Inflammatory macrophage treated with lipopolysaccharide for 1 hour (primary cell): ENCODE results near the gene MTA3.

ENCODE experiments used
- DNase-seq, 2 donors: peaks; one replicate each; pipeline ENCODE4 v3.0.0-alpha.2; 2020 to 2022

Gene MTA3

DNA sequence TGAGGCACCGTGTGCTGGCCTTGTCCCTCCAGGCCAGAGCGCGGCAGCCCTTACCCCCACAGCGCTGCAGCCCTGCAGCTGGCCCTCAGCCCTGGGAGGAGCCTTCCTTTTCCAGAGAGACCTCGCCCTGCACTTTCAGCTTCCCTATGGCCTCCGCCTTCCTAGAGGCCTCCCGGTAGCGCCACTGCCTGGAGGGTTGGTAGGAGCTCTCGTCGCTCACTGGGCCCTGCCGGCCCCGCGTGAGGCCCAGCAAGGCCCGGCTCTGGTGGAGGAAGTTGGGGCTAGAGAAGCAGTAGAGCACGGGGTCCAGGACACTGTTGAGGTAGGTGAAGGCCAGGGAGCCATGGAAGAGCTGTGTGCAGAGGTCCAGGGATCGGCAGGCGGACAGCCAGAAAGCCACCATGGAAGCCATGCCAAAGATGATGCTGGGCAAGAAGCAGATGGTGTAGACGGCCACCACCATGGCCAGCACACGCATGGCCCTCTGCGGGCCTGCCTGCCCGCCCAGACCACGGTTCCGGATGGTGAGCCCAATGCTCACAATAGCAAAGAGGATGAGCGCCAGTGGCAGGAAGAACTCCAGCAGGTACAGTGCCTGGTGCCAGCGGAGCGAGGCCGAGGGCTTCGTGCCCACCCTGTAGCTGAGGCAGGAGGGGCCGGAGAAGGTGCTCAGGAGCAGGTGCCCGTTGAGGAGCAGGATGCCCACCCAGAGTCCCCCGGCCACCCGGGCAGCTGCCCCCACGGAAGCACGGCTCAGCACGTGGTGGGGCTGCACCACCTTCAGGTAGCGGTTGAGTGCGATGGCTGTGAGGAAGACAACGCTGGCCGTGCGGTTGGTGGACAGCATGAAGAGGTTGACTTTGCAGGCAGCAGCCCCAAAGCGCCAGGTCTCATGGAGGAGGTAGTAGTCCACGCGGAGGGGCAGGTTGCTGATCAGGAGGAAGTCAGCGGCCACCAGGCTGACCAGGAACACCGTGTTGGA lies 194.7 kb downstream of the MTA3 start:
- no peak for DNase-seq

DNA sequence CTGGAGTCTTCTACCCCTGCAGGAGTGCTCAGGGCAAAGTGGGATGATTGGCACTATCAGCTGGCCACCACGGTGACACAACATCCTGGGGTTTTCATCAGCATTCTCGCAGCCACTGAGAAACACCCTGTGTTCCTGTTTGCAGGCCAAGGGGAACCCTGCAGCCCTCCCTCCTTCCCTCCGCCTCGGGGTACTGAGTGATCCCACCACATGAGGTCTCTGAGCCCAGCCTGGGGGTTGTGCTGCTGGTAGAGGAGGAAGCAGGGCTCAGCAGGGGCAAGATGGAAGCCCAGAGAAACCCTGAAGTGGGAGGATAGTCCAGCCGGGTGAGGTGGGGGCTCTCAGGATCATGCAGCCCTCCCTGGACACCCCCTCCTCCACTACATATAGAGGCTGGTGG lies 195.7 kb downstream of the MTA3 start, which contains the start of gene OXER1:
Gene OXER1 (minus strand): TSS at position 40 of the 400 bp plus-strand sequence. CDS start 73 bp downstream, outside the sequence.
- peak; percentile 58 to 87 for DNase-seq

DNA sequence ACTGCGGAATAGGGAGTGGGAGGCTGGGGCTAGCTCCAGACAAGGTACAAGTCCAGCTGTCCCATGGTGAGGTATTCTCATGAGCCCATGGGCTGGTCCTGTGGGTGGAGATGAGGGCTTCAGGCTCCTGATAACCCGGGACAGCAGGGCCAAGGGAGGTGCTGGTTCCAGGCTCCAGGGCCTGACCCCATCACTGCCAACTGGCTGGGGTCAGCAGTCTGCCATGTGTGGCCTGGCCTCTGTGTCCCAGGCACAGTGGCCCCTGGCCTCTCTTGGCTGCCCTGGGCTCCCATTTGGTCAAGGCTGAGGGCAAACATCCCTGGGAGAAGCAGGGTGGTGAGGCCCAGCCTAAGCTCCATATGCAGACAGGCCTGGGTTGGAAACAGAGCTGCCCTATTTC lies 196.5 kb downstream of the MTA3 start:
- no peak for DNase-seq

DNA sequence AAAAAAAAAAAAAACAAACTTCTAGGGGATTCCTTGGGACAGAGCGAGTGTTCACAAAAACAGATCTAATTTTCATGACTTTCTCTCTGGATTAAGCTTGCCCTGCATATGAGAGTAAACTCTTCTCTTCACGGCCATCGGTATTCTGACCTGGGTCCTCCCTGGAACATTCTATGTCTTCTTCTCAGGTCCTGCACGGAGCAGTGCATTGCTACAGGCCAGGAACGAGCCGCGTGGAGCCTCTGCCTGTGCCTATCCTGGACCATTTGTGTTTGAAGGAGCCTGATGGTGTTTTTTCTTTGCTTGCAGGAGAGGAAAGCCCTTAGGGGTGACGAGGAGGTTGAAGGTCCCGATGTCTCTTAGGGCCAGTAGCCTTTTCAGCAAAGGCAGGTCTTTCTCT lies 197.3 kb downstream of the MTA3 start:
- DNase-seq: no peak

DNA sequence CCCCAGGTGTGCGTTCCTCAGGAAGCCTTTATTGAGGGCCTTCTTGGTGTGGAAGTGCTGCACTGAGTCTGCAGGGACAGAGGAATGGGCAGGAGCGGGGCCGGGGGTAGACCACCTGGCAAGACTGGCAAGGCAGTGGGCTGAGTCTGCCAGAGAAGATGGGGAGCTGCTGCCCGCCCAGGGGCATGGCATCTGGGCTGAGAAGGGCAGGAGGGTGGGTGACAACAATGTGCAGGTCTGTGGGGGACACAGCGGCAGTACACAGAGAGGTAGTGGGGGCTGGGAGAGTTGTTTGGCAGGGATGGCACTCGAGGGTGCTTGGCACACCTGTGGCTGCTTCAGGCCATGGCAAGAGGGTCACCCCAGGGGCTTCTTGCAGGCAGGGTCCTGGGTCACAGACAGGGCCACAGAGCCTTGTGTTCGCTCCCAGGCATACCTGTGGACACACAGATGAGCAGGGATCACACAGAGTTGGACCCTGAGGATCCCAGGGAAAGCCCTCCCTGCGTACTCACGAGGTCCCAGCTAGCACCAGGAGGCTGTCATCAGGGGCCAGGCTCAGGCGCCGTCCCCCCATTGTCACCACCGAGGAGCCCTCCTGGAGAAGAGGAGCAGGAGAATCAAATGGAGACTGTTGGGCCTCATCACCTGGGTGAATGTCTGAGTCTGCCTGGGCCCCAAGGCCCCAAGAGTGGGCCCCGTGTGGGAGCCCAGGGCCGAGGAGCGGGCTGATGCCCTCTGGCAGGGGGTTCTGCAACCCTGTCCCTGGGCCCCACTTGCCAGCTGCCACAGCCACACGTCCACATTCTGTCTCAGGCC lies 198.9 kb downstream of the MTA3 start:
- no peak for DNase-seq

DNA sequence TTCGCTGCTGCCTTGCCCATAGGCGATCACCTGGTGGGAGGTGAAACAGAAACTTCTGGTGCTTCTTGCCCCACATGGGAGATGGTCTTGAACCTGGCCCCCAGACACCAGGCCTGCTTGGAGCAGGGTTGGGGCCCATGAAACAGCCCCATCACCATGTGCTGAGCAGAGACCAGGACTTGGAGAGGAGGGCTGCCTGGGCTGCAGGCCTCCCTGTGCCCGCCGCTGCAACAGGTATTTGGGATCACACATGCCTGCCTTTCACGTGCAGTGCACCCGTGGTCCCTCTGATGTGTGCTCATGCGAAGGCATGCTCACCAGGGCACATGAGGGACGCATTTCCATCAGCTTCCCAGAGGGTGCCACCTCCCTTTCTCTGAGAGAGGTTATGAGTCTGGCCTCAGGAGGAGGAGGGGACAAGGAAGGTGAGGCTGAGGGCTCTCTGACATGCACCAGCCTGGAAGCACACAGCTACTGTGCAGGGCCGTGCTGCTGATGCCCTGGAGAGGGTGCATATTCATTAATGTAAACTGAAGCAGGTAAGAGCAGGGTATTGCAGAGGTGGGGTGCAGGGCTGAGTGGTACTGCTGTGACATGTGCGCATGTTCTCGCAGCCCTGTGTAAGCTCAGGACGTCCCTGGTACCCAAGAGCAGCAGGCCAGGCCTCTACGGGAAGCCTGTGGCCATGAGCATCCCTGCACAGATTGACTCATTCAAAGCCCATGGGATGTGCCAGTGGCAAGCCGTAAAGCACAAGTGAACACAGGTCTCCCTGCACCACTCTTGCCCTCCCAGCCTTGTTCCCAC lies 199.7 kb downstream of the MTA3 start:
- no peak for DNase-seq

DNA sequence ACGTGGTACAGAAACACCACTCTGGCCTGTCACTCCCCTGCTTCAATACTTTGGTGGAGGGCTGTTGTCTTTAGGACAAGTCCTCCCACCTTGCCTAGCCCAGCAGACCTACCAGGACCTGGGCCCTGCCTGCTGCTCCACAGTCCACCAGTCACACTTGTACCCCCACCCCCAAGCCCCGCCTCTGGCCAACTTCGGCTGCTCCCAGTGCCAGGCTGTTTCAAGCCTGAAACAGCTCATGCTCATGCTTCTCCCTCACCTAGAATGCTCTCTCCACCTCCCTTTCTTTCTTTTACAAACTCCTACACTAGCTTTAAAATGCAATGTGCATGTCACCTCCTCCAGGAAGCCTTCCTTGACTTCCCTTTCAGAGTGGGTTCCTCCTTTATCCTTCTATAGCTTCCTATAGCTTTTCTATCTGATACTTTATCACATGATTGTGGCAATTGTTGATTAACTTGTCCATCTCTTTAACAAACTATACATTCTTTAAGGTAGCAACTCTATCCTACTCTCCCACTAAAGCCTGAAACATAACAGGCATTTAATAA lies 200.3 kb downstream of the MTA3 start:
- no peak for DNase-seq

DNA sequence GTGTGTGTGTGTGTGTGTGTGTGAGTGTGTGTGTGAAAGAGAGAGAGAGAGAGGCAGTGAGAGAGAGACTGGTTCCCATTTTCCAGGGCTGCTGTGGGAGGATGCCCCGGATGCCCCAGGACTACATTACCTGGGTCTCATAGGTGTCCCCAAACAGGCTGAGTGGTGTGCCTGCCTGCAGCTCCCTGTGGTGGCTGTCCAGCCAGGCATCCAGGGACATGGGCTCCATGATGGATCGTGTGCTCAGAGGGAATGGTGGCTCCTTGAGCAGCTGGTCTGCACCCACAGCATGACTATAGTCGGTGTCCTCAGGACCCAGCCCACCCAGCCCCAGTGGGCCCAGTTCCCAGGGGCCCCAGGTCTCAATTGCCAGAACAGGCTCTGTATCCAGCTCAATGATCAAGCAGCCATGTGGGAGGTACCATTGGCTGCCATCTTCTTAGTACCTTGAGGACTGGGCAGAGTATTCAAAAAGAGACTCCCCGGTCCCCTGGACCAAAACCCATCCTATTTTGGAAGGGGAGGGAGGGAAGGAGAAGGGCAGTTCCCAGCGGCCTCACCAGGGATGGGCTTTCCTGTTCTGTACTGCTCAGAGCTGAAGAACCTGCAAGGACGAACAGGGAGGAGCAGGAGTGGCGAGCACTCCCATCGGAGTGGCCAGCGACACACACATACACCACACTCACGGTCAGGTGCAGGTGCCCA lies 201.3 kb downstream of the MTA3 start:
- no peak for DNase-seq

DNA sequence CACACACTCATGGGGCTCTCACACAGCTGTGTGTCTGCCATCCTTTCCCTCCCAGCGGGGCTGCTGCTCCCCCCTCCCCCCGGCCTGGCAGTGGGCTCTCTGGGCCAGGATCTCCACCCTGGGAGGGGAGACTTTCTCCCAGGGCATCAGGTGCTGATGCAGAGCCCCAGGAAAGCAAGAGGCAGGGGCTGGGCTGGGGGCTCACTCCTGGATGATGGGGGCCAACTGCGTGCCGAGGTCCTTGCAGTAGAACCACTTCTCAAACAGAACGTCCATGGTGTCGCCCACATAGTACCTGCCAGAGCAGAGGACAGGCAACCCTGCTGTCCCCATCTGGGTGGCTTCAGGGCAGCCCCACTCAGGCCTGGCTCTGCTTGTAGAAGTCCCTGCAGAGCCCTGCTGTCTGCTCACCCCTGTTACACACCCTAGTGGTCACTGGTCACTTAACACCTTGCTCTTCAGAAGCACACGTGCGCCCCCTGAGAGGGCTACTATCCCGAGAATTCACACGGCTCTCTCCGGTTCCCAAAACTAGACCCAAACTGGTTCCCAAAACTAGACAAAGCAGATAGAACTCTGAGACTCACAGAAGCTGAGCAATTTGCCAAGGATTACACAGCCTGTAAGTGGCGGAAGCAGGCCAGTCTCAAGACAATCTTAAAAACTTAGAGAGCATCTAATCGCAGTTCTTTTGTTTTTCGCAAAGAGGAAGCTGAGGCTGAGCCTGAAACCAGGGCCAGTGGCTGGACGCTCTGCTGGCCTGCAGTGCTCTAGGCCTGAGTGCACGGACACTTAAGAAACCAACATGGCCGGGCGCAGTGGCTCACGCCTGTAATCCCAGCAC lies 202.1 kb downstream of the MTA3 start:
- peak; percentile 52 to 55 for DNase-seq

DNA sequence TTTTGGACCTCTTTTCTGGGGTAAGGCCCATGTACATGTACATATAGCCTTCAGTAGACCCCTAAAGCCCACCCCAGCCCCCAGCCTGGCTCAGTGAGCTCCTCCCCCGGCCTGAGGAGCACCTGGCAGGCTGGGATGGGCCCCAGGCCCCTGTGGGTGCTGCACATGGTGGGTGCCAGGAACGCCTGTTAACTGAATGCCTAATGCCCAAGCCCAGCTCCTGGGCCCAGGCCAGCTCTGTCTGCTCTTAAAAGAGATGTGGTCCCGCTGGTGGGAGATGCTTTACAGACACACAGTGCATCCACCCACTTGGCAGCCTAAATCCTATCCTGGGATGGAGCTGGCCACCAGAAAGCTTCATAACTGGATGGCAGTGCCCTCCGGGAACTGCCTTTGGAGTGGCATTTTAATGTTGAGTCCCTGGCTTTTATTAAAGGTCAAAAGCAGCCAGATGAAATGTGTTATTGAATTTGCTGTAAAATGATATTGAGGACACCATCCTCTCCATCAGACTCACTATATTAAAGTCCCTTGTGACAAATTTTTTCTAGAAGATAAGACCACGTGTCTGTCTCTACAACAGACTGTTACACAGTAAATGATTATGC lies 203.2 kb downstream of the MTA3 start:
- no peak for DNase-seq

DNA sequence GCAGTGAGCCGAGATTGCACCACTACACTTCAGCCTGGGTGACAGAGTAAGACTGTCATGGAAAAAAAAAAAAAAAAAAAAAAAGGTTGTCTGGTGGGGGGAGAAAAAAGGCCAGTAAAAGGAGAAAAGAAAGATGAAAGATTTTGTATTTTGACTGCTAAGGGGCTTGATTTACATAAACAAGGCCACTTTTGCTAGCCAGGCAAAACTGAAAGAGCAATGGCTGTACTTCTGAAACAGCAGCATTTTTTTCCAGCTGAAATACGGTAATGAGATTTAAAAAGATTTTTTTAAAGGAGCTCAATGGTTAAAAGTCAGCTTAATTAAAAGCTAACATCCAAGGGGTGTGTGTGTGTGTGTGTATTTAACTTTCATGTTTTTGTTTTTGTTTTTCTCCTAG lies 206.8 kb downstream of the MTA3 start:
- no peak for DNase-seq

DNA sequence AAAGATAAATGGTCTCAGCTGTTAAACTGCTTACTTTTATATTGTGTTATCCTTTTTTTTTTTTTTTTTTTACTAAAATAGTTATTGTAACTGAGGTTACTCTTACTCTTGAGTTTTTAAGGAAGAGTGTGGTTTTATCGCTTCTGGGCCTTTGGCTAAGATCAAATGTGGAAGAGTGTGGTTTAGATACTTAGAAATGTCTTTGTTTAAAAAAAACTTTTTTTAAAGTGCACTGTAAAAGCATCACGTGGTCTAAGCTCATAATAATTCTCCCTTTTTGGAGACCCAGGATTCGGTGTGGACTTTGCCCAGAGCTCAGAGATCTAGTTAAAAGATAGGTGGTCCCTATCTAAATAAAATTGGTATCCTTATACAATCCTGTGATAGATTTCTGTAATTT lies 207.4 kb downstream of the MTA3 start:
- no peak for DNase-seq

DNA sequence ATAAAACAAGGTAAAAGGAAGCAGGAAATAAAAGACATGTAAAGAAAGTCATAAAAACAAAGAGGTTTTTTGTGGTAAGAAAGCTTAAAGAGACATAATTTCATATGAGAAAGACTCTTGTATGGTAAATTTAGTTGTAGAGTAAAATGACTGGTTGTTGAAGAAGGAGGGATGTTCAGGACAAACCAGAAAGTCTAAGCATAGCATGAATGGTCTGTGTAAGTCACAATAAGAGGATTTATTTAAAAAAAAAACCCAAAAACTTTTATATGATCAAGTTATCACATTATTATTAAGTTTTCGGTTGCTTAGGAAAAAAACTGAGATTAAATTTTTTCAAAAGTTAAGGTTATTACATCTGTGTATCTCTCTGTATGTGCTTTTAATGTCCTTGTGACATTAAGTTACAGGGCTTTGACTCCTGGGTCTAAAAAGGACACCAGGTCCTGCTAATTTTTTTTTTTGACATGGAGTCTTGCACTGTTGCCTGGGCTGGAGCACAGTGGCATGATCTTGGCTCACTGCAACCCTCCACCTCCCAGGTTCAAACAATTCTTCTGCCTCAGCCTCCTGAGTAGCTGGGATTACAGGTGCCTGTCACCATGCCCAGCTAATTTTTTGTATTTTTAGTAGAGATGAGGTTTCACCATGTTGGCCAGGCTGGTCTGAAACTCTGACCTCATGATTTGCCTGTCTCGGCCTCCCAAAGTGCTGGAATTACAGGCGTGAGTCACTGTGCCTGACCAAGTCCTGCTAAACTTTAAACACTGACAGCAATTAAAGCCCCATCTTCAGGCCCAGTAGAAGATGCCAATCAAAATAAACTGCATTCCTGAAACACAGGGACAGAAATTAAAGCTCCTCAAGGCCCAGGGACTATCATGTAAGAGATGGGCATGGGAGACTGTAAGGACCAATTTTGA lies 209.7 kb downstream of the MTA3 start:
- no peak for DNase-seq

DNA sequence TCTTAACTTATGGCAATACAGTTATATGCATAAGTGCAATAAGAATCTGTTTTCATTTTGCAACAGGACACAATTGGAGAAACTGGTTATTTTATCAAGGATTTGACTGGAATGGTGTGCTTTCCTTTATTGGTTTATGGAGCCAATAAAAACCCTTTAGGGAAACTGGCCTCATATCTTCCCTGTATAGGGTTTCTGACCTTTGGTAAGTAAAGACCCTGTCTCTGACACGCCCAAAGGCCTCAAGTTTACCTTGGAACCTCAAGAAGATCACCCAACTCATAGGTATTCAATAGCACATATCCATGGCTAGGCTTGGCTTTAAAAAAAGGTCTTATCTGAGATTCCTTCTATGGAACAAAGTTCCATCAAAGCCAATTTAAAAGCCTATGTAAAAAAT lies 212.7 kb downstream of the MTA3 start:
- no peak for DNase-seq

DNA sequence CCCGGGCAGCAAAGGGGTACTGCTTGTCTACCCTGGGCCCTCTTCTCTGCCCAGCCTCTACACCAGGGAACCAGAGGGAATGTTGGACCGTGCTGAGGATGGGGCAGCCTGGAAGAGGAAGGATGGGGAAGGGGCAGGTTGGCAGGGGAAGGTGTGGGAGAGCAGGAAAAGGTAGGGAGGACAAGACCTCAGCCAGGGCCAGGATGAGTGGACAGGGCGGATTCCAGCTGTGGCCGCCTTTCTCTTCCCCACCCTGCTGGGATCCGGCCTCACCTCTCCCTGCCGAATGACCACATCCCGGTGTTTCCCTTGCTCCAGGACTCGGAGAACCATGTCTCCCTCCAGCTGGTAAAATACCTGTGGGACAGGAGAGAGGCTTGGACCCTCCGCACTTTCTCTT lies 215.1 kb downstream of the MTA3 start:
- no peak for DNase-seq

DNA sequence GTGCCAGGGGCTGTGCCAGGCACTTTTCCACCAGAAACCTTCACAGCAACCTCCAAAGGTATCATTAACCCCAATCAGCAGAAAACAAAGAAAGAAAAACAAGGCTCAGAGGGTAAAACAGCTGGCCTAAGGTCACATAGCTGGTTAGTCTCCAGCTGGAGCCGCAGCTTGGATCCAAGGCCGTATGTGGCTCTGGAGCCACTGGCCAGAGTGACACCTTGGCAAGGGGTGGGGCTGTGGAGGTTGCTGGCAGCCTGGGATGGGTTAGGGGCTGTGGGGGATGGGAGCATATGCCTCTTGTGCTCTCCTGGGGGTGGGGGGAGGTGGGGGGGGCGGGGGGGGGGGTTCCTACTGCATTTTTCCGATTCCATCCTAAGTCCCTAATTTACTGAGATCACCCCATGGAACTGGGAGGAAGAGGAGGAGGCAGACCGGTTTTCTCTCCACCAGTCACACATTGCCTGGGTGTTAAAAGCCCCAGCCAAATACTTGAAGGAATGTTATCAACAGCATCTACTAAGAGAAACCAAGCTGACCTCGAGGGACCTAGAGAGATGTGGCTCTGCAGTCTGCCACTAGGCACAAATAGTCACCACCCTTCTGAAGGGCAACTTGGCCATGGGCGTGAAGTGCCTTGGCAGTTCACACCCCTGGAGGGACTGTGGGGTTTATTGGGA lies 215.9 kb downstream of the MTA3 start:
- no peak for DNase-seq

DNA sequence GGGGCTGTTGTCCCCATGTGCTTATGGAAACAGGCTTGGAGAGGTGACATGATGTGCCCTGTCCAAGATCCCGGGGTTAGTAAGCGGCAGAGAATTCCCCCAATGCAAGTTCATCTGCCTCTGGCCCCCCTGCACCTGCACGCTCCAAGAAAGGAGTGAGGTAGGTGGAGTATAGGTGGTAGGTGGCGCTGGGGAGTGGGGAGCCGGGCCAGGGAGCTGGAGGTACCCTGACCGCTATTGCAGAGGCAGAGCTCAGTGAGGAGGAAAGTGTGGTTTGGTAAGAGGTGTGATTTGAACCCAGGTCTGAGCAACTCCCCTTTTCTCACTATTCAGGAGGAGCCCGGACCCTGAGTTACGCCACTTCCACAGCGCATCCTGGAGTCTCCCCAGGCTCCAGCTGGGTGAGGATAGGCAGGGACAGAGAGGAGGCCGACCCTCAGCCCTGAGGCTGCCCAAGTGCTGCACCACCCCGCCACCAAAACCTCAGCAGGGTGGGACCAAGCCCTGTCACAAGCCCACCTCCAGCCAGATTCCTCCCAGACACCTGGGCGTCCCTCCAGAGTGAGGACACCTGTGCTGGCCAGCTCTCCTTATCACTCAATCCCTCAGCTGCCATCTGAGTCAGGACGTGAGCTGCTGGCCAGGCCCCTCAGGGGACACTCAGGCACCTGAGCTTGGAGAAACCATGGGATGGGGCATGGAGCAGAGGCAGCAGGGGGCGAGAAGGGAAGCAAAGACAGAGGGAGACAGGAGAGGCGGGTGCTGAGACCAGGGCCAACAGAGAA lies 218.3 kb downstream of the MTA3 start:
- no peak for DNase-seq

DNA sequence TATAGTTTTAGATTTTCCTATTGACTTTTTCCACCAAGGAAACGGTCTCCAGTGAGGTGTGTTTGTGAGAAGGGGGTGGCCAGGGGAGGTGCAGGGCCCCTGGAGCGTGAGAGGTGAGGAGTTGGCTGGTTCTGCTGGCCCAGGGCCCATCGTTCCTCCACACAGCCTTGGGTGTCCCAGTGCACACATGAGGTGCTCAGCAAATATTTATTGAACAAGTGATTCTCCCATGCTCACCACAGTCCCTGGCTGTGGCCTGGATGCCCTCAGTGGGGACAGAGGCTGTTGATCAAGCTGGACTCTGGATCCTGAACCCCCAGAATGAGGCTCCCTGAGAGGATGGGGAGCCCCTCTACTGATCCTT lies 219.0 kb downstream of the MTA3 start:
- no peak for DNase-seq
